GM21786 (cell line): ENCODE measurements around the gene TEK.

Experiments used
- ATAC-seq: cut with Tn5 transposase; IDR thresholded peaks from one replicate; pipeline ENCODE4 v1.9.1; 2021; ENCODE audit not compliant: unreplicated experiment

TEK gene

DNA sequence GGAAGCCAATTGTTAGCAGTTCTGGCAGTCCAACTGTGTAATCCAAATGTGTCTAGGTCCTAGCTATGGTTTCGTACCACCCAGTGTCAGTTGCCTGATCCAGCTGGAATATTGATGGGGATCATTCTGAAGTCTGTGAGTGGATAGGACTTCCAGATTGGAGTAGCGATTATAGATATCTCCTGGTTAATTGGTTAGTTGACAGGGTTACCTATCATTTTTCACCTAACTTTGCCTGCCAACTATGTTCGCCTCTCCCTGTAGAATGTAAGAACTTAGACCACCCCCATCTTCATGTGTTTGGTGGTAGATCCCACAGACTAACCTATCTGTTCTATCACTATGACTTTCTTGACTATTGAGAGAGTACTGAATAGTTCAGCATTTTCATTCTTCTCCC is 59.9 kb downstream of the TEK start:
- ATAC-seq, result no peak

DNA sequence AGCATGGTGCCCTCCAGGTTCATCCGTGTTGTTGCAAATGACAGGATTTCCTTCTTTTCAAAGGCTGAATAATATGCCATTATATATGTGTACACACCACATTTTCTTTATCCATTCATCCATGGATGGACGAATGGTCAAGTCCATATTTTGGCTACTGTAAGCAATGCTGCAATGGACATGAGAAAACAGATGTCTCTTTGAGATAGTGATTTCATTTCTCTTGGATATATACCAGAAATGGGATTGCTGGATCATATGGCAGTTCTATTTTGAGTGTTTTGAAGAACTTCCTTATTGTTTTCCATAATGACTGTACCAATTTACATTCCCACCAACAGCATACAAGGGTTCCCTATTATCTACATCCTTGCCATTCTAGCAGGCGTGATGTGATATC is 67.9 kb downstream of the TEK start:
- ATAC-seq, result no peak

DNA sequence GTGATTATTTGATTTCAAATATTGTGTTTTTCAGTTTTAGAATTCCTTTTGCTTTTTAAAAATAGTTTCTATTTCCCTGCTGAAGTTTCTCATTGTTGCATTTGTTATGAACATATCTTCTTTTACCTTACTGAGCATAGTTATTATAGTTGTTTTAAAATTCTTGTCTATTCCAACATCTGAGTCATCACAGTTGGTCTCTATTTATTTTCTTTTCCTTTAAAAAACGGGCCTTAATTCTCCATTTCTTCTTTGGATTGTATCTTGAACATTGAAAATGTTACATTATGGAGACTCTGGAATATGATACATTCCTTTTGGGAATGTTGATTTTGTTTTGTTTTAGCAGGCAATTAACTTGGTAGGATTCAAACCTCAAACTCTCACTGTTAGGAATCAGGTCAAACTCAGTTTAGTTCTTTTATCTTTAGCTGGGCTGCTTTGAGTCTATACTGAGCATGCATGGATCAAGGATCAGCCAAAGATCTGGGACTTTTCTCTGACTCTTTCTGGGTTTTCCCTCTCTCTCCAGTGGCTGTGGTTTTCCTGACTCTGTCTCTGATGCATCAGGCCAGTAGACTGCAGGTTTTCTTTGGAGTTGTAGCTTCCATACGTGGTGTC is 70.3 kb downstream of the TEK start:
- ATAC-seq, result no peak

DNA sequence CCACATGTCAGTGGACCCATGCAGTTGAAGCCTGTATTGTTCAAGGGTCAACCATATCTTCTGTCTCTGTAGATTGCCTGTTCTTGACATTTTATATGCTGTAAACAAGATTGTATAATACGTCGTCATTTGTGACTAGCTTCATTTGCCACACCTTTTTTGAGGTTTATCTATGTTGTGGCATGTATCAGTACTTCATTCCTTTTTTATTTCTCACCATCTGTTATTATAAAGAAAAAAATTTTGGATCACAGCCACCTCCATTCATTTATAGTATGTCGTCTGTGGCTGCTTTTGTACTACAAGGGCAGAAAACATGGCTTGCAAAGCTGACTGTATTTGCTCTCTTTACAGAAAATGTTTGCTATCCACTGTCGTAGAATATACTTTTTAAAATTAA is 72.4 kb downstream of the TEK start:
- ATAC-seq, result no peak

DNA sequence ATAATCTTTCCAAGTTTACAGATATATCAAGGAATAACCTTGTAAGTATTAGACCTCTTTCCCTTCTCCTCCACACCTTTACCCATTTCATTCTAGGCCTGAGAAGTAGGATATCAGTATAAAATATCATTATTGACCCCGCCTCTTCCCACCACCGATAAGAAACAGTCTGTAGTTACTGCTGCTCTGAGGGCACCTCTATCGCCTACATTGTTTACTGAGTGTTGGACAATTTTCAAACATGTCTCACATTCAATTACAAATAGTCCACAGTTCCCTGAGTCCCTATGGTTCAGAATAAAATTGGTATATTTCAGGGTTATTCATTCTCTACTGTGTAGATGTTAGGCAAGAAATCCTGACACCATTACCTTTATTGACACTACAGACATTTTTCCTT is 73.4 kb downstream of the TEK start:
- no peak for ATAC-seq

DNA sequence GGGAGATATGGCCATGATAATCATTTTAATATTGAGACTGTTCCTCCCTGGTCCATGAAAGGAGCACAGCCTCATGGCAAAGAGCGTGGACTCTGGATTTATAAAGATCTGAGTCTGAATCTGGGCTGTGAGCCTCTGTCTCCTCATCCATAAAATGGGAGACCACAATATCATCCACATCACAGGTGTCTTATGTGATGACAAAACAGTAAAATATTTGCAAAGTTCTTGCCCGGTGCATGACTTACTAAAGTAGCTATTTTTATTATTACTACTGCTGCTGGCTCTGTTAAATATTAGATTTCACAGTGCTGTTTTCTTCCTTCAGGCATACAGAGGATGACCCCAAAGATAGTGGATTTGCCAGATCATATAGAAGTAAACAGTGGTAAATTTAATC is 74.1 kb downstream of the TEK start:
- no peak for ATAC-seq

DNA sequence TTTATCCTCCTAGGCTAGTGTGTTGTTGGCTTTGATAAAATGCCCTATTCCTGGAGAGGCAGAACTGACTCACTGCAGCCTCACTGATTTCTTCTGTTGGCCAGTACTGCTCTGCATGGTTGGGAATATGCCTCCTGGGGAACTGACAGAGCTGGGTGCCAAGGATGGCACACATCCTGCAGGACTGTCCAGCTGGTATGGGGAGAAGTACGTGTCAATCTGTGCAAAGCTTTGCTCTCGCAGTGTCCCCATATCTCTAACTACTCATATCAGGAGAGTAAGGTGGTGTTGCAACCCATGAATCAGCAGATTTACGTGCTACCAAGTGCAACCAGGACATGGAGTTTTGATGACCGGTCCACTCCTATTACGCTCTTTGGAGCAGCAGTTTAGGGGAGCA is 74.7 kb downstream of the TEK start:
- no peak for ATAC-seq

DNA sequence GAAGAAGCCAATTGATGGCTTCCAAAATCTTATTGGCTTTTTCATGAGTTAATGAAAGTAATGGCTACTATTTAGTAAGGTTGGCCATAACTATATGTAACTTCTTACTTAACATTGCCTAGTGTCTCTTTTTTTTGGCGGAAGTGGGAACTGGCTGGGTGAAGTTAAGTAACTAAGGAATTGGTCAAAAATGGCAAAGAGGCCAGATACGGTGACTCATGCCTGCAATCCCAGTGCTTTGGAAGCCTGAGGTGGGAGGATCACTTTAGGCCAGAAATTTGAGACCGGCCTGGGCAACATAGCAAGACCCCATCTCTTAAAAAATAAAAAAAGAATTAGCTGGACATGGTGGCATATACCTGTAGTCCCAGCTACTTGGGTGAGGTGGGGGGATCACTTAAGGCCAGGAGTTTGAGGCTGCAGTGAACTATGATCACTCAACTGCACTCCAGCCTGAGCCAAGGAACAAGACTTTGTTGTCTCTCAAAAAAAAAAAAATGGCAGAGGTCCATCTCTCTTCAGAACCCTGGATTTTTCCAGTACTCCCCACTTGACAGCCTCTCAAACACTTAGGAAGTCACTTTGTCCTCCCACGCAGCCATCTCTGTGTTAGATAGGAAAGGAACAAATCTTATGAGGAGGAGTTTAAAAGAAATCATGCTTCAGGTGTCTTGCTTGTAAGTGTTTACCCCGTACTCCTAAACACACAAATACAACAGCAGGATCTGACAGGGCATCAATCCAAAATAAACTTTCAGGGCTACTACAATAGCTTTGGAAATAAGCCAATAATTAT is 75.7 kb downstream of the TEK start:
- no peak for ATAC-seq

DNA sequence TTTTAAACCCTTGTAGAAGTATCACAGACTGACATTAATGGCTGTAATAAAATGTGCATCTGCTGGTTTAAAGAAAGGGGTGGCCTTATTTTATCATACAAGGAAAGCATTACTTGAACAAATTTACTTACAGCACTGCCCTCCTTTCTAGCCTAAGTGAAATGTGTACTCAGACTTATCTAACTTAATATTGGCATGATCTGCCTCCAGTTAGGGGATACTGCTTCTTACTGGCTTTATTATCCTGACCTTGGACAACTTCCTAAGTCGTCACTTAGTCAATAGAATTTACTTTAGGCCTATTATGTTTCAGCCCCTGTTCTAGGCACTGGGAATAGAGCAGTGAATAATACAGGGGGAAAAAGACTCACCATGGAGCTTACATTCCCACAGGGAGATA is 79.4 kb downstream of the TEK start:
- ATAC-seq, result no peak

DNA sequence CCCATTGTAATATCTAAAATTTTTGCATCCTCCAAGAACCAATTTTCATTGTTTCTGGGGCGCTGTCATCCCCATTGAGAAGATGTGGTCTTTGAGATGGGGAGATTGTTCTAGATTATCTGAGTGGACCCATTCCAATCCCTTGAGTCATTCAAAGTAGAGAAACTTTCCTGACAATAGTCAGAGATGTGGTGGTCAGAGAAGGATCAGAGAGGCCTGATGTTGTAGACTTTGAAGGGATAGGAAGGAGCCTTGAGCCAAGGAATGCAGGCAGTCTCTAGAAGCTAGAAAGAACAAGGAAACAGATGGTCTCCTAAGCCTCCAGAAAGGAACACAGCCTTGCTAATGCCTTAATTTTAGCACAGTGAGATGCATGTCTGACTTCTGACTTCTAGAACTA is 80.4 kb downstream of the TEK start:
- no peak for ATAC-seq

DNA sequence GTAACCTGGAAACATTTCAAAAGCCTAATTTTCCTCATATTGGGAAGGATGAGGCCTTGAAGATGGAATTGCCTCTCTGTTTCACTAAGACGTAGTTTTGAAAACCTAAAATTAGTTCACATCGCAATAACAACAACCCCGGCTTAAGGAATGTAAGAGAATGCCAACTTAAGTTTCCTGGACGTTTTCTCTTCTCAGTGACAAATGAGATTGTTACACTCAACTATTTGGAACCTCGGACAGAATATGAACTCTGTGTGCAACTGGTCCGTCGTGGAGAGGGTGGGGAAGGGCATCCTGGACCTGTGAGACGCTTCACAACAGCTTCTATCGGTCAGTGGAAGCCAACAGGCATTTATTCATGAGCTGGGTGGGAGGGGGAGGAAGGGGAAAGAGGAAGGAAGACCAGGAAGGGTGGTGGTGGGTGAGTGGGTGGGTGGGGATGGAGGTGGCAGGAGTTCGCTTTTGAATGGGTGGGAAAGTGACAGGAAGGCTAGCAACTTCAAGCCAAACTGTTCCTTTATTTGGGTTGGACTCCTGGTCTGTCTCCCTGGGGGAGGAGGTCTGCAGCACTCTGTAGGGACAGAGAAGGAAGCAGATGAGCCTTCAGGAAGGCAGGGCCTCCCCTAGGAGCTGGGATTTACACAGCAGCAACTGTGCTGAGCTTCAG is 83.4 kb downstream of the TEK start:
- ATAC-seq, result no peak

DNA sequence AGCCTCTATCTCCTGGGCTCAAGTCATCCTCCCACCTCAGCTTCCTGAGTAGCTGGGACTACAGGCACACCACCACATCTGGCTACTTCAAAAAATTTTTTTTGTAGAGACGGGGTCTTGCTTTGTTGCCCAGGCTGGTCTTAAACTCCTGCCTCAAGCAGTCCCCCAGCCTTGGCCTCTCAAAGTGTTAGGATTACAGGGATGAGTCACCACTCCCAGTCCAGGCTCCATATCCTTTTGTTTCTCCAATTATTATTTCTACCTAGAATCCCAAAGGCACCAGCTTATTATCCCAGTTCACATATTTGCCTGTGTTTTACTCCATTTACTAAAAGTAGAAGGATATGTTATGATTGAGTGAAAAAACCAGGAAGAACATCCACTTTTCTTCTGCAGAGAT is 84.9 kb downstream of the TEK start:
- no peak for ATAC-seq

DNA sequence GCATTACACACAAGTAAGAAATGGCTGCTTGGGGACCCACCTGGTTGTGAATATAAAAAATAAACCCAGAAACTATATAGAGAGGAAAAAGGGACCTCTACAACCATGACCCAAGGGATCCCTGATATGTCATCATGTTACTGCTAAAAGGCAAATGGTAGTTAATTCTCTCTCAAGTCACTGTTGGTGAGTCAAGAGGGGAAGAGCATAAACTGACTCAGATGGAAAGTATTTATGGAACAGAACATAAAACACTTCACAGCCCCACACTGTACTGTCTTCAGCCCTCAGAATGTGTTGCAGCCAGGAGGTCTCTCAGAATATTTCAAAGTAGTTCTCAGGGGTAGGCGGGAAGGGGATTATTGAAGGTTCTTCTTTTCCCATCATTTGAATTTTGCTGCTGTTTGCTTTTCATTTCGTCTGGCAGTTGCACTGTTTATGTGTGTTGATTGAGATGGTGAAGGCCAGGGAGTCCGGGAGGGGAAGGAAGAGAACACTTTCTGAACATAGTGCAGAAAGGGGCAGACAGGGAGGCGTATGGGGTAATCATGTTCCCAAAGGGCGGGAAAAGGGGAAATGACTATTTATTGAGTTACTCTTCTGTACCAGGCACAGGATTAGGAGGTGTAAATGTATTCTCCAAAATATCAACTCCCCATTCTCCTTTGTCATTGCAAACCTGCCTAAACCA is 85.5 kb downstream of the TEK start:
- no peak for ATAC-seq

DNA sequence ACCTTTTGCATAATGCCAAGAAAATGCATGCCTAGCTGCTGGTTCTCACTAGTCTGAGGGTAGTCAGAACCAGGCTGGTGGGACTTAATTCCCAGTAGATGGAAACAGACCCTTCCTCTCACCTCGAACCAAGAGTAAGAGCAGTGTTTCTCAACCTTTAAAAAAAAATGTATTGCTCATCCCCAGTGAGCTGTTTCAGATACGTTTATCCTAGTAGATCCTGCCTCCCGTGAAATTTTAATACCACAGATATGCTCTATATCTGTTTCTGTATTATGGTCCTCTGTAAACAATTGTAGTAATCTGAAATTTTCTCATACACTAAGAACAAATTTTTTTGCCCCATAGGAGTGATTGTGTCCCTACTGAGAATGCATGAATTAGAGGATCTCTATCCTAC is 86.2 kb downstream of the TEK start:
- no peak for ATAC-seq

DNA sequence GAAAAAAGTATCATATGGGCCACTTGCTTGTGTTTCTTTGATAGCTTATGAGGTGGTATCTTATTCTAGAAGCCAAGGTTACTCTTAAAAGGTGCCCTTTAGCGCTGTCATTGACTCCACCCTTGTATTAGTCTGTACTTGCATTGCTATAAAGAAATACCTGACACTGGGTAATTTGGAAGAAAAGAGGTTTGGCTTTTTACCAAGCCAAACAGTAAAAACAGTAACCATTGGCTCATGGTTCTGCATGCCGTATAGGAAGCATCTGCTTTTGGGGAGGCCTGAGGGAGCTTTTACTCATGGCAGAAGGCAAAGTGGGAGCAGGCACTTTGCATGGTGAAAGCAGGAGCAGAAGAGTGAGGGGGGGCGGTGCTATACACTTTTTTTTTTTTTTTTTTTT is 87.4 kb downstream of the TEK start:
- no peak for ATAC-seq

DNA sequence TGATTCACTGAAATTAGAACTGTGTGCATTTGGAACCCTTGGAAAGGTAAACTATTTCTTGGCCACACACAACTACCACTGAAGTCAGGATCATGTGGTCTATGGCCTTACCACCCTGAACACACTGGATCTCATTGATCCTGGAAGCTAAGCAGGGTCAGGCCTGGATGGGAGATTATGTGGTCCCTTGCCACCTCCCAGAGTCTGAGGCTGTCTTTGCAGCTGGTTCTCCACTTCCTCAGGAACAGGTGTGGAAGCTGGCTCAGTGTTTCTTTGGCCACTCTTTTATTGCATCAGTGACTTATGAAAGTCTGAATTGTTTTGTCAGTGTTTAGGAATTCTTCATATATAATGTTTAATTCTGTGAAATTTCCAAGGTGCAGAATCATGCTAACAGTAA is 89.2 kb downstream of the TEK start:
- ATAC-seq, result no peak

DNA sequence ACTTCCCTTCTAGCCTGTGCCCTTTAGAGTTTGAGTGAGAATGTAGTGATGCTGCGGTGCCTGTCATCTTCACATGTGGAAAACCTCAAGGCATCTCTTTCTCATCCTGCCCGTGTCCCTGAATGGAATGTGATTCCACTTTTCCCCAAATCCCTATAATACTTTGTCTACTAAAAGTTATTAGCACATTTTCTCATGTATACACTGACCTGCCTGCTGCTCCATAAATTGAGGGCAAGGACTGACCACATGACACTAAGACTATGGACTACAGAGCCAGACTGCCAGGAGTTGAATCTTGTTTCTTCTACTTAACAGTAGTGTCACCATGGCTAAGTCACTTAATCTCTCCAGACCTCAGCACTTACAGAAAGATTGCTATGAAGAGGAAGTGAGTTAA is 93.0 kb downstream of the TEK start:
- no peak for ATAC-seq

DNA sequence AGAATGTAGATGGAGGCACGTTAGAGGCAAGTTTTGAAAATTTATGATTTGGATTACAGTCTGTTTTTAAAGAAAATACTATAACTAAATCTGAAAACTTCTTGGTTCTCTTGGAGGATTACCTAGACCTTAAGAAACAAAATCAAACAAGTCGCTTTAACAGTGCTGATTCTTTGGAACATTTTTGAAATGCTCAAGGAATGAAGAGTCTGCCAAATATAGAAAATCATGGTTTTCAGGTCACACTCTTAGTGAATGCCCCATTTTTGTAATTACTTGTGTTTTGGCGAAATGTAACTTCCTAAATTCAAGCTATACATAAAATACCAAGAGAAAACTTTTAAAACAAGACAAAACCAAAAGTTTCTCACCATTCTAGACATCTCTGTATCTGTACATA is 94.8 kb downstream of the TEK start:
- no peak for ATAC-seq

DNA sequence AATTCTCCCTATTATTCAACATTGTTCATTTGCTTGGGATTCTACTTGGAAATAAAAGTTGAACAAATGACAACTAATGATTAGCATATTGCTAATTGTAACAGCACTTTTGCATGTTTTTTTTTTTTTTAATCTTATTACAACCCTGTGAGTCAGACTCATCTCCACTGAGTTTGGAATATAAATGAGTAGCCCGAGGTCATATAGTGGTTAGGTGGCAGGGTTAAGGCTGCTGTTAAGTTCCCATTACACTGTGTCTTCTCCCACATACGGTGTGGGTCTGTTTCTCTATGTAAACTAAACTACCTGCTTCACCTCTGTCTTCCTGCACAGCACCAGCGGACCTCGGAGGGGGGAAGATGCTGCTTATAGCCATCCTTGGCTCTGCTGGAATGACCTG is 95.6 kb downstream of the TEK start:
- no peak for ATAC-seq

DNA sequence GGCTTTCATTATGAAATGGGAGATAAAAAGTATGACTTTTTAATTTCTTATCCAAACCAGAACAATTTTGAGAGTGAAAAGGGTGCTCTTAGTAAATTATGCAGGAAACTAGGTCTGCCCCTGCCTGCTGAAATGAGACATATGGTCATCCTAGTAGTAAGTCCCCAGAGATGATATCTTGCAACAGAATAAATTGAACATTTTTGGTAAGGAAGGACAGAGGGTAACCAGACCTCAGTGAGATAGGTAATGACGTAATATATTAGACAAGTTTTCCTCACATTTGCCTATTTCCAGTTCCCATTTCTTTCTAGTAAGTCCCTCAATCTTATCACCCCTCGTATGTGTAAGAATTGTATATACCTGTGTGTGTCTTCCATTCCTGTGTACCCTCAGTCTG is 96.2 kb downstream of the TEK start:
- ATAC-seq, result no peak

DNA sequence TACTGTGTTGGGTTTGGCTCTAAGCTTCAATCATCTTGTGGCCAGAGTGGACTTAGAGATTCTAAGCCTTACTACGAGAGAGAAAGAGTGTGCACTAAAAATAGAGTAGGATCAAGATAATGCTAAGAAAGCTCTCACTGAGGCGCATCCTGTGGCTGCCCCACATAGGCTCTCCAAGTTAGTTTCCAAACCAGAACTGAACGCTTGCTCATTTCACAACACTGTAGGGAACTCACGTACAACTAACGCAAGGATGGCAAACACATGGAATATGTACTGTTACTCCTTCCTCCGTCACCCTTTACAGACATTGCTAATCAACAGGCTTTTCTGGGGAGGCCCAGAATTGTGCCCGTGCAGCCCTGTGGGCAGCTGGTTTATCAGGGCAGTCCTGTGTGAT is 97.0 kb downstream of the TEK start:
- no peak for ATAC-seq

DNA sequence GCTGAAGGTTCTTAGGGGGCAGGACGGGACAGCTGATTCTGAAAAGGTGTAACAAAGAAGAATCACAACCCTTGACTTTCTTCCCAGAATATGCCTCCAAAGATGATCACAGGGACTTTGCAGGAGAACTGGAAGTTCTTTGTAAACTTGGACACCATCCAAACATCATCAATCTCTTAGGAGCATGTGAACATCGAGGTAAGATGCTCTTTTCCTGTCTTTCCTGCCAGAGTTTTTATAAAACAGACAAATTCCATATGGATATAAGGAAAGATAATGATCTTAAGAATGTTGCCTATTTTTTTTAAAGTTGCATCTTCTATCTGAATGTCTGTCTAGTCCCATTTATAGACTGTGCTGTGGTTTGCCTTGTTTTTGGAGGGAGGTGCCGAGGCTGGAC is 100.0 kb downstream of the TEK start:
- ATAC-seq, result no peak
